Measurements from ENCODE around the gene SYT1. TPM values are rescaled to one million over a fixed set of nuclear protein-coding genes. Genes with fewer than 3 reads are reported as not detected.

SYT1 gene
- total RNA-seq, 1 donor from 2014 or later = 19.5 TPM

GRCh38 chr12:79156846-79157463 is 292.4 kb downstream of the SYT1 start:
- no peak overlapping the region for H3K27ac Mint-ChIP-seq (ENCODE audit: unreplicated experiment)
- no peaks in the 10 kb centered on the region for H3K27me3 Mint-ChIP-seq (ENCODE audit: low read depth)
- no peak for DNase-seq (ENCODE audit: low read depth, low spot score)
- TF ChIP-seq CTCF (conservative IDR thresholded peaks at IDR 0.05) = no peak
- no peaks in the 10 kb centered on the region for H3K9me3 Mint-ChIP-seq
- H3K36me3 Mint-ChIP-seq (ENCODE audit: low read depth) = no peaks in the 10 kb centered on the region
- no peaks in the 10 kb centered on the region for H3K4me1 Mint-ChIP-seq
- no peak overlapping the region for H3K4me3 Mint-ChIP-seq

- H3K27me3 Mint-ChIP-seq (ENCODE audit: low read depth) = no peaks in the 10 kb centered on the region
Observed at GRCh38 chr12:79161249-79161934, 296.8 kb downstream of the SYT1 start.

GRCh38 chr12:79162147-79162772 is 297.7 kb downstream of the SYT1 start:
- no peaks in the 10 kb centered on the region for H3K27me3 Mint-ChIP-seq (ENCODE audit: low read depth)
- no peak overlapping the region for H3K27ac Mint-ChIP-seq (ENCODE audit: unreplicated experiment)
- H3K9me3 Mint-ChIP-seq = no peaks in the 10 kb centered on the region
- H3K36me3 Mint-ChIP-seq (ENCODE audit: low read depth) = no peaks in the 10 kb centered on the region
- no peak overlapping the region for H3K4me3 Mint-ChIP-seq
- DNase-seq (ENCODE audit: low read depth, low spot score) = no peak
- no peak for TF ChIP-seq CTCF (conservative IDR thresholded peaks at IDR 0.05)
- peaks cover 6% of the 10 kb centered on the region for H3K4me1 Mint-ChIP-seq

More at GRCh38 chr12:79161249-79161934, 296.8 kb downstream of the SYT1 start:
- Mint-ChIP-seq H3K9me3 (no peaks in the 10 kb centered on the region), H3K36me3 (ENCODE audit: low read depth) (no peaks in the 10 kb centered on the region), H3K4me3 (no peak overlapping the region), H3K27ac (ENCODE audit: unreplicated experiment) (no peak overlapping the region), H3K4me1 (peaks cover 6% of the 10 kb centered on the region)
- no peak for DNase-seq (ENCODE audit: low read depth, low spot score)
- TF ChIP-seq CTCF (conservative IDR thresholded peaks at IDR 0.05) = no peak

GRCh38 chr12:79162948-79163347 is 298.4 kb downstream of the SYT1 start:
- Mint-ChIP-seq H3K36me3 (ENCODE audit: low read depth) (no peaks in the 10 kb centered on the region), H3K27ac (ENCODE audit: unreplicated experiment) (no peak overlapping the region), H3K4me3 (no peak overlapping the region), H3K27me3 (ENCODE audit: low read depth) (no peaks in the 10 kb centered on the region), H3K9me3 (no peaks in the 10 kb centered on the region), H3K4me1 (peaks cover 6% of the 10 kb centered on the region)
- TF ChIP-seq CTCF (conservative IDR thresholded peaks at IDR 0.05) = no peak
- no peak for DNase-seq (ENCODE audit: low read depth, low spot score)

DNA sequence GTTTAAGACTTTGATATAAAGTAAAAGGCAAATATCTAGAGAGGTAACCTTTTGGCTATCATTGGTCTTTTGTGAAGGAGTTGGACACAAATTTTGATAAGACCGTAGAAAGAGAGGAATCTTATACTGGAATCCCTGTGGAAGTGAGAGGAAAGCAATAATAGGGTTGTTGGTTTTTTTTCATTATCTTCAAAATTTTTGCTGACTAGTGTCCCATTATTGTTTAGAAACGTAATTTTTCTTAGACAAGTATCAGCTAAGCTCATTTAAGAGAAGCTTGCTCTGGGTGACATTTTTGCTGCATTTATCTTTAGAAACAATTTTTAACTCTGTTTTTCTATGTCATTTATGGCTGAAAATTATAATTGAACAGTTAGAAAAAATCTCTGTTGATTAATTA is 300.3 kb downstream of the SYT1 start:
- H3K27ac Mint-ChIP-seq (ENCODE audit: unreplicated experiment) = no peak overlapping the region

More for the DNA sequence above, 300.3 kb downstream of the SYT1 start:
- no peak overlapping the region for H3K4me3 Mint-ChIP-seq
- H3K36me3 Mint-ChIP-seq (ENCODE audit: low read depth) = peaks cover 2% of the 10 kb centered on the region
- H3K9me3 Mint-ChIP-seq = peaks cover 3% of the 10 kb centered on the region
- H3K27me3 Mint-ChIP-seq (ENCODE audit: low read depth) = no peaks in the 10 kb centered on the region
- peaks cover 6% of the 10 kb centered on the region for H3K4me1 Mint-ChIP-seq
- no peak for DNase-seq (ENCODE audit: low read depth, low spot score)
- no peak for TF ChIP-seq CTCF (conservative IDR thresholded peaks at IDR 0.05)

Measured in neural crest cell (in vitro differentiated cells).